Brain microvascular endothelial cell (primary cell): ENCODE measurements around the gene EXOC4.

Experiments used
- DNase-seq: peaks from one replicate; pipeline ENCODE4 v3.0.0-alpha.2; 2020
- H3K27ac ChIP-seq: fragments of 250-450 bp; sonication (Bioruptor Pico); 2 replicates; pipeline ENCODE4 v1.5.1; 2020; ENCODE audit warnings: mild to moderate bottlenecking, moderate library complexity
- H3K27me3 ChIP-seq: fragments of 250-450 bp; sonication (Bioruptor Pico); replicated peaks from 2 replicates; pipeline ENCODE4 v1.5.1; 2020; ENCODE audit warnings: mild to moderate bottlenecking
- H3K36me3 ChIP-seq: fragments of 250-450 bp; sonication (Bioruptor Pico); replicated peaks from 2 replicates; pipeline ENCODE4 v1.5.1; 2020; ENCODE audit warnings: mild to moderate bottlenecking
- H3K4me3 ChIP-seq: 2 replicates; pipeline ENCODE4 v1.5.1; 2011; ENCODE audit warnings: low read depth, mild to moderate bottlenecking, control low read depth, low read length, moderate library complexity
- CTCF ChIP-seq: IDR thresholded peaks from 2 replicates; pipeline ENCODE4 v1.5.1; 2011; ENCODE audit warnings: low read depth, mild to moderate bottlenecking, moderate library complexity, low read length, control low read depth, inconsistent platforms; ENCODE audit errors: missing control alignments
- in situ Hi-C: cut with HindIII; loops from 2 replicates; pipeline ENCODE4 v1.10.0; 2017; ENCODE audit warnings: low sequenced_read_pairs, low pct_ligation_motif_present

Gene EXOC4

GRCh38 chr7:133310232-133310862, 57.5 kb downstream of the EXOC4 start:
- TF ChIP-seq CTCF, result no peak
- Histone ChIP-seq H3K27ac (no peak overlapping the region), H3K4me3 (no peak overlapping the region), H3K36me3 (peaks cover 6% of the 10 kb centered on the region), H3K27me3 (no peaks in the 10 kb centered on the region)
- peak; percentile 69 for DNase-seq
- in situ Hi-C loops, result no loop called here

- no peak for DNase-seq
- H3K36me3 ChIP-seq, result no peaks in the 10 kb centered on the region
- TF ChIP-seq CTCF, result no peak
- H3K4me3 ChIP-seq, result no peak overlapping the region
- no peaks in the 10 kb centered on the region for H3K27me3 ChIP-seq
- no peak overlapping the region for H3K27ac ChIP-seq
- in situ Hi-C loops, result no loop called here
Observed at GRCh38 chr7:133313575-133313974, 60.7 kb downstream of the EXOC4 start.

- no peak for TF ChIP-seq CTCF
- H3K27me3 ChIP-seq, result no peaks in the 10 kb centered on the region
- in situ Hi-C loops, result no loop called here
- H3K27ac ChIP-seq, result no peak overlapping the region
- DNase-seq, result no peak
- no peaks in the 10 kb centered on the region for H3K36me3 ChIP-seq
- H3K4me3 ChIP-seq, result no peak overlapping the region
Observed at GRCh38 chr7:133314084-133314483, 61.2 kb downstream of the EXOC4 start.

- TF ChIP-seq CTCF, result no peak
- in situ Hi-C loops, result no loop called here
- DNase-seq, result no peak
- Histone ChIP-seq H3K27me3 (no peaks in the 10 kb centered on the region), H3K27ac (no peak overlapping the region), H3K36me3 (no peaks in the 10 kb centered on the region), H3K4me3 (no peak overlapping the region)
Observed at GRCh38 chr7:133315332-133316040, 62.6 kb downstream of the EXOC4 start.

GRCh38 chr7:133319842-133320241, 67.0 kb downstream of the EXOC4 start:
- no peak overlapping the region for H3K27ac ChIP-seq
- DNase-seq, result no peak
- no peak for TF ChIP-seq CTCF
- no peak overlapping the region for H3K4me3 ChIP-seq
- in situ Hi-C loops, result no loop called here
- H3K36me3 ChIP-seq, result no peaks in the 10 kb centered on the region
- H3K27me3 ChIP-seq, result no peaks in the 10 kb centered on the region
